GM18867 (cell line): Measurements from ENCODE around the gene CAMP.
"Not testable (repeated sequence)": the region's sequence is repeated elsewhere in the genome, so short reads cannot be mapped to it uniquely, and the experiment has no call there.

Source experiments
- ATAC-seq: cut with Tn5 transposase; IDR thresholded peaks from one replicate; pipeline ENCODE4 v1.9.1; 2021; ENCODE audit warnings: mild to moderate bottlenecking, moderate library complexity; ENCODE audit not compliant: unreplicated experiment

Gene CAMP

DNA sequence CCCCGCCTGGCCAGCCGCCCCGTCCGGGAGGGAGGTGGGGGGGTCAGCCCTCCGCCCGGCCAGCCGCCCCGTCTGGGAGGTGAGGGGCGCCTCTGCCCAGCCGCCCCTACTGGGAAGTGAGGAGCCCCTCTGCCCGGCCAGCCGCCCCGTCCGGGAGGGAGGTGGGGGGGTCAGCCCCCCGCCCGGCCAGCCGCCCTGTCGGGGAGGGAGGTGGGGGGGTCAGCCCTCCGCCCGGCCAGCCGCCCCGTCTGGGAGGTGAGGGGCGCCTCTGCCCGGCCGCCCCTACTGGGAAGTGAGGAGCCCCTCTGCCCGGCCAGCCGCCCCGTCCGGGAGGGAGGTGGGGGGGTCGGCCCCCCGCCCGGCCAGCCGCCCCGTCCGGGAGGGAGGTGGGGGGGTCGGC lies 11.5 kb upstream of the CAMP start:
- not testable (repeated sequence) for ATAC-seq

GRCh38 chr3:48214225-48214624 lies 9.1 kb upstream of the CAMP start:
- no peak for ATAC-seq

GRCh38 chr3:48215019-48215418 lies 8.3 kb upstream of the CAMP start:
- no peak for ATAC-seq

DNA sequence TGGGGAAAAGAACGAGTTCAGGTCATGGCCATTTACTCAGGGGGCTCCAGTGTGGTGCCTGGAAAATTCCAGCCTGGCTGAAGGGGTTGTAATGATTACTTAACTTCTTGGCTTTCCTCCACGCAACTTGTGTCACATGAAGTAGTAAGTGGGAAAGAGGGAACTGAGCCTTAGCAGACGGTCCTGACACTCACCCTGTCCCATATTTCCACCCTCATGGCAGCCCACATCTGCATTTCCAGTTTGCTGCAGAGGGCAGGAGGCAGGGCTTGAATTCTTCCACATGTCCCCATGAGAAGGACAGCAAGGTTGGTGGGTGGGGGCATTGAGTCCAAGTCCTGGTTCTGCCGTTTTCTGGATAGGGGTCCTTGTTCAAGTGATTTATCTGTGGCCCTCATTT lies 7.8 kb upstream of the CAMP start:
- ATAC-seq = no peak

- ATAC-seq = no peak
Observed at GRCh38 chr3:48215876-48216275, 7.4 kb upstream of the CAMP start.

DNA sequence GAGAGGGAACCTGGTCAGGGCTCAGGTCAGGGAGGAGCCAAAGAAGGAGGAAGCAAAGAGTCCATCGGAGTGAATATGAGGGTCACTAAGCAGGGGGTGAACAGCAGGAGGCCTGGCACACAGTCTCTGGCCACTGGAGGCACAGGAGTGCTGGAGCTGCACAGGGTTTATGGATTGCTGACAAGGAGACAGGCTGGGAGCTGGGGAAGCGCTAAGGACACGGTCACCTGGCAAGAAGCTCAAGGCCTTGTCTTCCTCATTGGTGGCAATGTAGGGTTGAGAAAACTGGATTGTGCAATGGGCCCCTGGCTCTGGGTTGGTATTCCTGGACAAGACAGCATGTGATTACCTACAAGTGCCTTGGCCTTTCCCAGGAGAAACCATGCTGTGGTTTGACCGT lies 5.8 kb upstream of the CAMP start:
- ATAC-seq = no peak

GRCh38 chr3:48218537-48218936 lies 4.8 kb upstream of the CAMP start:
- ATAC-seq = no peak

DNA sequence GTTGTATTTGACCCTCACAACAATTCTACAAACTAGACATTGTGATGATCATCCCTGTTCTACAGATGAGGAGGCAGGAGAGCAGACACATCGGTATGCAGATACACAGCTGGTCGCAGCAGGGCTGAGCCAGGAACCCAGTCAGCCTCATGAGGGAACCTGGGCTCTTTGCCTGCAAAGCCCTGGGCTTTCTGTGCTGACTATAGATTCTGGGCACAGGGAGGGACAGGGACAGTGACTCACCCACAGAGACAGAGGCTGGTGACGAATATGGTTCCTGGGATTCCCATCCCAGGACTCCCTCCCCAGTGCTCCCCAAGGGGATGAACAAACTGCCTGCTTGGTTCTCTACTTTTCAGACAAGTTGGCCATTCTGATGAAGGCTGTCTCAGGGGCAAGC lies 3.8 kb upstream of the CAMP start:
- ATAC-seq = no peak

DNA sequence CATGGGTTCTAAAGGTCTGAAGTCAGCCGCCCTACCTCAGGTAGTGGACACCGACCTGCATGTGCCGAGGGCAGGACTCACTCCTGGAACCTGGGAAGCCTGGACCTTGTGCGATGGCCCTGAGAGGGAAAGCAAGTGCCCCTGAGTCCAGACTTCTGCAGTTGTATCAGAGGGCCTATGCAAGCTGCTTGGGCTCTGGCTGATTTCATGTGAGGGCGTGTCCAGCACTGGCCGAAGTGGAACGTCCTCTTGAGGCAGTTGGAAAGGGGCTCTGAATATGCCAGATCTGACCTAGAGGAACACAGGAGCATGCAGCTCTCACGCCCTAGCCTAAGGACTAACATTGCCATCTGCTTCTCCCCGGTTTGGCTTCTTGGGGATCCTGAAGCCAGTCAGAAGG lies 2.5 kb upstream of the CAMP start:
- ATAC-seq = no peak

DNA sequence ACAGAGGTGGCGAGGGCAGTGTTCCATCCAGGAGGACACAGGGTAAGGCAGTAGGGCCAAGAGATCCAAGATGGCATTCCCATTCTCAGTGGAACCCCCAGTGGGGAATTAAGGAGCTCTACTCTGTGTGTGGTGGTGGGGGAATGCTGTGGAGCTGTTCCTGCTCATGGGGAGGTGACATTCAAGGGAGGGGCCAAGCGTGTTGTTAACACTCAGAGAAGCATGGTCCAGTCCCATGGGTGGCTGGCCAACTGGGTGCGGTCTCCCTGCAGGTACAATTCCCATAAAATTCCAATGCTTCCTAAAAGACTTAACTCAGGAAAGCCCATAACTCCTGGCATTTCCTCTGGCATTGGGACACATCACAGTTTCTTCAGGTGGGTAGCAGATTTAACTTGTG lies 2.3 kb downstream of the CAMP start:
- no peak for ATAC-seq

DNA sequence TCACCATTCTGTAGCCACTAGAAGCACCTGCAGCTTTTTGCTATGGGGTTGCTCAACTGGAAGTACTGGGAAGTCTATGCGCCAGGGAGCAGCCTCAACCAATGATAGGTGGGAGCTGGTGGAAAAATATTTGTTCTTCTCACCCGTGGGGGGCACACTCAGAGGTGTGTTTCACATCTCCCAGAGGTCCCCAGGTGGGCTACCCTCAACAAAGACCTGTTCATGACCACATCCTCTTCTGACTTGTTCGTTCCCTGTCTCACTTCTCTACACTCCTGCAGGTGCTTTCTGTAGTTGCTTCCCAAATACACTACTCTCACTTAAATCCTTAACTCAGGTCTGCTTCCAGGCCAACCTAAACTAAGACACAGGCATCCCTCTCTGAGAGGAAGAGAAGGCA lies 3.6 kb downstream of the CAMP start:
- no peak for ATAC-seq

GRCh38 chr3:48232232-48232631 lies 8.9 kb downstream of the CAMP start:
- no peak for ATAC-seq

GRCh38 chr3:48232734-48233133 lies 9.4 kb downstream of the CAMP start:
- ATAC-seq = peak; percentile 81

- ATAC-seq = no peak
Observed at GRCh38 chr3:48233542-48233941, 10.2 kb downstream of the CAMP start.

DNA sequence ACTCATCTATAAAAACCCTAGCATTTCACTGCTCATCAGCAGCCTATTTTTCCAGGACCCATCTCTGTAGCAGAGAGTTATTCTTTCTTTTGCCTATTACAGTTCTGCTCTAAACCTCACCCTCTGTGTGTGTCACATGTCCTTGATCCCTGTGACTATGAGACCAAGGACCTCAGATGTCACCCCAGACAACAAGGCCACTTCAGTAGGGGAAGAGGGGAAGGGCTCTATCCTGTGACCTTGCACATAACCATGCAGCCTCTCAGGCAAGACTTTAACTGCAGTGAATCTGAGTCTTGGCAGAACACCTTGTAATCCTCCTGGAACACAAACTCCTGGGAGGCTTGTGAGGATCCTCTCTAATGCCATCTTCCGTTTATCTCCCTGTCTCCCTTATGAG lies 13.2 kb downstream of the CAMP start:
- no peak for ATAC-seq

DNA sequence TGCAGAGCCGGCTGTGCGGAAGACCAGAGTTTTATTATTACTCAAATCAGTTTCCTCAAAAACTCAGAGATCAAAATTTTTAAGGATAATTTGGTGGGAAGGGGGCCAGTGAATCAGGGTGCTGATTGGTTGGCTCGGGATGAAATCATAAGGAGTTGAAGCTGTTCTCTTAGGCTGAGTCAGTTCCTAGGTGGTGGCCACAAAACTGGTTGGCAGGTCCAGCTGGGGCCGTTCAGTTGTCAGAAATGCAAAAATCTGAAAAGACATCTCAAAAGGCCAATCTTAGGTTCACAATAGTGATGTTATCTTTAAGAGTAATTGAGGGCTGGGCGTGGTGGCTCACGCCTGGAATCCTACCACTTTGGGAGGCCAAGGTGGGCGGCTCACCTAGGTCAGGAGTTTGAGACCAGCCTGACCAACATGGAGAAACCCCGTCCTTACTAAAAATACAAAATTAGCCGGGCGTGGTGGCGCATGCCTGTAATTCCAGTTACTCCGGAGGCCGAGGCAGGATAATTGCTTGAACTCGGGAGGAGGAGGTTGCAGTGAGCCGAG lies 15.3 kb downstream of the CAMP start:
- no peak for ATAC-seq

GRCh38 chr3:48240000-48240963 lies 17.0 kb downstream of the CAMP start:
- no peak for ATAC-seq

DNA sequence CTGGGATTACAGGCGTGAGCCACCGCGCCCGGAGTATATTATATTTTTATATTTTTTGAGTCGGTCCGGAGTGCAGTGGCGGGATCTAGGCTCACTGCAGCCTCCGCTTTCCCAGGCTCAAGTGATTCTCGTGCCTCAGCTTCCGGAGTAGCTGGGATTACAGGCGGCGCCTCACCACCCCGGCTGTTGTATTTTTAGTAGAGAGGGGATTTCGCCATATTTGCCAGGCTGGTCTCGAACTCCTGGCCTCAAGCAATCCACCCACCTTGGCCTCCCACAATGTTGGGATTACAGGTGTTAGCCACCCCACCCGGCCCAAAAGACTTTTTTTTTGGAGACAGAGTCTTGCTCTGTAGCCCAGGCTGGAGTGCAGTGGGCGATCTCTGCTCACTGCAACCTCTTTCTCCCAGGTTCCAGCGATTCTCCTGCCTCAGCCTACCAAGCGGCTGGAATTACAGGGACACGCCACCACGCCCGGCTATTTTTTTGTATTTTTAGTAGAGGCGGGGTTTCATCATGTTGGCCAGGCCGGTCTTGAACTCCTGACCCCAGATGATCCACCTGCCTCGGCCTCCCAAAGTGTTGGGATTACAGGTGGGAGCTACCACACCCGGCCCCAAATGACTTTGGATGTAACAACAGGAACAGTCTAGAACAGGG lies 18.6 kb downstream of the CAMP start:
- ATAC-seq = no peak

- ATAC-seq = no peak
Observed at GRCh38 chr3:48243886-48244285, 20.6 kb downstream of the CAMP start.

GRCh38 chr3:48244461-48244860 lies 21.2 kb downstream of the CAMP start:
- no peak for ATAC-seq

DNA sequence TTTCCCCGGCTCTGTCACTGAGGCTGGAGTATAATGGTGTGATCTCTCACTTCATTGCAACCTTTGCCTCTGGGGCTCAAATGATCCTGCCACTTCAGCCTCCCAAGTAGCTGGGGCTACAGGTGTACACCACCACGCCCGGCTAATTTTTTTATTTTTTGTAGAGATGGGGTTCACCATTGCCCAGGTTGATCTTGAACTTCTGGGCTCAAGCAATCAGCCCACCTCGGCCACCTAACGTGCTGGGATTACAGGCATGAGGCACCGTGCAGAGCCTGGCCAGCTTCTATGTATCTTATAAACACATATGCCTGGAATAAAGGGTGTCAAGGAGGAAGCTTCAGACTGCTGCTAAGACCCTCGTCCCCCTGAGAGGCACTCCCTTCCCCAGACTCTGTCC lies 21.8 kb downstream of the CAMP start:
- ATAC-seq = no peak

DNA sequence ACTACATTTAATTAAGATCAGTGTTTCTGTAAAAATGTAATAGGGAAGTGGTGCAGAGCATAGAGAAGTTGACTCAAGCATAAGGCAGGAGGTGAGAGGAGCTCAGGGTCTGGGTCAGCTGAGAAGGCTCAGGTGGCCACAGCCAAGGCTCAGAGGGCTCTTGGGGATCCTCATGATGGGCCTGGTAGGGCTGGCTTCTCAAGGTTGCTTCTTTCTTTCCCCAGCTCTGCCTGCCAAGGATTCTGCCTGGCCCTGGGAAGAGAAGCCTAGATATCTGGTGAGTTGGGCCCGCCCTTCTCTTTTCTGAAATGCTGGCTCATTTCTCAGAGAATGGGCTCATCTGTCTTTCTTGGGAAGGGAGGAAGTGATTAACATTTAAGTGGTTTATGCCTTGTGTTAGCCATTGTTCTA lies 24.1 kb downstream of the CAMP start:
- ATAC-seq = no peak
